ENCODE data around the gene KRT1. TPM values are rescaled to one million over a fixed set of nuclear protein-coding genes. Genes with fewer than 3 reads are reported as not detected.

The KRT1 gene
- total RNA-seq, 2 donors from 2014 or later: 3.5 TPM; not detected in 1

- DNase-seq (ENCODE audit: low spot score): no peak
- no peak overlapping the region for H3K27ac ChIP-seq
- H3K4me3 ChIP-seq: no peak overlapping the region
- H3K36me3 ChIP-seq: no peaks in the 10 kb centered on the region
- no peak for ATAC-seq (ENCODE audit: insufficient number of reproducible peaks, low FRiP score, low read depth)
- H3K4me1 ChIP-seq (ENCODE audit: control insufficient read depth in 1 of 2, low read depth in 2 of 2): no peaks in the 10 kb centered on the region
- H3K9me3 ChIP-seq: no peaks in the 10 kb centered on the region
- no peaks in the 10 kb centered on the region for H3K27me3 ChIP-seq (replicated peaks; ENCODE audit: insufficient read depth)
- no peak for TF ChIP-seq CTCF (IDR thresholded peaks at IDR 0.05)
Observed at GRCh38 chr12:52636189-52636588, 44.0 kb downstream of the KRT1 start.

- no peaks in the 10 kb centered on the region for H3K36me3 ChIP-seq
- DNase-seq (ENCODE audit: low spot score) (no peak), ATAC-seq (ENCODE audit: insufficient number of reproducible peaks, low FRiP score, low read depth) (no peak)
- H3K27me3 ChIP-seq (replicated peaks; ENCODE audit: insufficient read depth): no peaks in the 10 kb centered on the region
- H3K4me3 ChIP-seq: no peak overlapping the region
- H3K27ac ChIP-seq: no peak overlapping the region
- H3K9me3 ChIP-seq: no peaks in the 10 kb centered on the region
- TF ChIP-seq CTCF (IDR thresholded peaks at IDR 0.05): no peak
- no peaks in the 10 kb centered on the region for H3K4me1 ChIP-seq (ENCODE audit: control insufficient read depth in 1 of 2, low read depth in 2 of 2)
Observed at GRCh38 chr12:52634266-52635056, 45.7 kb downstream of the KRT1 start.

DNA sequence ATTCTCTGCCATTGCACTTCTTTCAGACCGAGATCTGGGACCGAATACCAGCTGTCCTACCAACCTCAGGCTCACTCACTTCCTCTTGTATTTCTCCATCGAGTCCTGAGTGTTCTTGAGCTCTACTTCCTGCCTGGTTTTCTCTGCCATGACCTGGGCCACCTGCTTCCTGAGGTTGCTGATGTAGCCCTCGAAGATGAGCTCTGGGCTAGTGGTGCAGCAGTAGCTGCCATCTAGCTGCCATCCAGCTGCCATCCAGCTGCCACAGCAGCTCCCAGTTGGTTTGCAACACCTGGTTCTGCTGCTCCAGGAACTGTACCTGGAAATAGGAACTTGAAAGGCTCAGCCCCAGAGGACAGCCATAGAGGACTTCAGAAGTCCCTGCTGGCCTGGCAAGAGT, 46.8 kb downstream of the KRT1 start:
- ATAC-seq (ENCODE audit: insufficient number of reproducible peaks, low FRiP score, low read depth): no peak
- Histone ChIP-seq H3K27me3 (replicated peaks; ENCODE audit: insufficient read depth) (no peaks in the 10 kb centered on the region), H3K4me1 (ENCODE audit: control insufficient read depth in 1 of 2, low read depth in 2 of 2) (no peaks in the 10 kb centered on the region), H3K36me3 (no peaks in the 10 kb centered on the region), H3K9me3 (no peaks in the 10 kb centered on the region), H3K4me3 (no peak overlapping the region), H3K27ac (no peak overlapping the region)
- TF ChIP-seq CTCF (IDR thresholded peaks at IDR 0.05): no peak
- DNase-seq (ENCODE audit: low spot score): no peak

DNA sequence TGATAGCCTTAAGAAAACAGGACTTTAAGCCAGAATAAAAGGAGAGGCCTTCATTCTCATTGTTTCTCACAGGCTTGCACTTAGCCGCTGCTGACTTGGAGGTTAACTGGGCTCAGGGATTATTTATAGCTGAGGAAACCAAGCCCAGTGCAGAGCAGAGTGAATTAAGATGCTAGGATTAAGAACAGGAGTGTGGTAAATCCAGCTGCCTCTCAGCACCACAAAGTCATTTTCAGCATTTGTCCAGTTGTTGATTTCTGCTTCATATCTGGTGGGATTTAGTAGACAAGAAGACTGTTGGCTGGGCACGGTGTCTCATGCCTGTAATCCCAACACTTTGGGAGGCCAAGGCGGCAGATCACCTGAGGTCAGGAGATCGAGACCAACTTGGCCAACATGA, 47.6 kb downstream of the KRT1 start:
- TF ChIP-seq CTCF (IDR thresholded peaks at IDR 0.05): no peak
- no peaks in the 10 kb centered on the region for H3K36me3 ChIP-seq
- no peaks in the 10 kb centered on the region for H3K27me3 ChIP-seq (replicated peaks; ENCODE audit: insufficient read depth)
- H3K27ac ChIP-seq: no peak overlapping the region
- H3K9me3 ChIP-seq: no peaks in the 10 kb centered on the region
- no peak overlapping the region for H3K4me3 ChIP-seq
- H3K4me1 ChIP-seq (ENCODE audit: control insufficient read depth in 1 of 2, low read depth in 2 of 2): no peaks in the 10 kb centered on the region
- ATAC-seq (ENCODE audit: insufficient number of reproducible peaks, low FRiP score, low read depth) (no peak), DNase-seq (ENCODE audit: low spot score) (no peak)

- no peak for DNase-seq (ENCODE audit: low spot score)
- no peak for TF ChIP-seq CTCF (IDR thresholded peaks at IDR 0.05)
- no peak overlapping the region for H3K4me3 ChIP-seq
- ATAC-seq (ENCODE audit: insufficient number of reproducible peaks, low FRiP score, low read depth): no peak
- no peak overlapping the region for H3K27ac ChIP-seq
- no peaks in the 10 kb centered on the region for H3K9me3 ChIP-seq
- H3K4me1 ChIP-seq (ENCODE audit: control insufficient read depth in 1 of 2, low read depth in 2 of 2): no peaks in the 10 kb centered on the region
- H3K36me3 ChIP-seq: no peaks in the 10 kb centered on the region
- no peaks in the 10 kb centered on the region for H3K27me3 ChIP-seq (replicated peaks; ENCODE audit: insufficient read depth)
Observed at GRCh38 chr12:52631676-52632459, 48.3 kb downstream of the KRT1 start.

All from thoracic aorta (tissue), 2 donors.